ENCODE measurements around the gene ZNHIT1. TPM values are rescaled to one million over a fixed set of nuclear protein-coding genes. Genes with fewer than 3 reads are reported as not detected.
A peak's percentile ranks its signal among the peaks of the same experiment; 100 is the strongest.

The ZNHIT1 gene
- total RNA-seq, 1 donor from 2014 or later, result 57.2 TPM

DNA sequence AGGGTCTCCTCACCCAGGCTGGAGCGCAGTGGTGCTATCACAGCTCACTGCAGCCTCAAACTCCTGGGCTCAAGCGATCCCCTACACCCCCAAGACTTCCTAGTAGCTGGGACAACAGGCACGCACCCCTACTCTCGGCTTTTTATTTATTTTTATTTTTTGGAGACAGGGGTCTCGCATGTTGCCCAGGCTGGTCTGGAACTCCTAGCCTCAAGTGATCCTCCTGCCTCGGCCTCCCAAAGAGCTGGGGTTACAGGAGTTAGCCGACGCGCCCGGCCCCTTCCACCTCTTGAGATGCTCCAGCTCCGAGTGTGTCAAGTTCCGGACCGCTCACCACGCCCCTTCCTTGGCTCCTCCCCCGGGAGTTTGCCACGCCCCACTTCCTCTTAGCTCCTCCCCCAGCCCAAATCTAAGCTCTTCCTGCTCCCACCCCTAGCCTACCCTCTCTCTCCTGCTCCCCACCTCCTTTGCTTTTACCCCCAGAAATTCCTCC is 44.2 kb upstream of the ZNHIT1 start:
- peaks cover 77% of the 10 kb centered on the region for H3K27me3 Mint-ChIP-seq (ENCODE audit: low read depth)
- no peaks in the 10 kb centered on the region for H3K9me3 Mint-ChIP-seq (ENCODE audit: low read depth)
- TF ChIP-seq, protein P1, sequence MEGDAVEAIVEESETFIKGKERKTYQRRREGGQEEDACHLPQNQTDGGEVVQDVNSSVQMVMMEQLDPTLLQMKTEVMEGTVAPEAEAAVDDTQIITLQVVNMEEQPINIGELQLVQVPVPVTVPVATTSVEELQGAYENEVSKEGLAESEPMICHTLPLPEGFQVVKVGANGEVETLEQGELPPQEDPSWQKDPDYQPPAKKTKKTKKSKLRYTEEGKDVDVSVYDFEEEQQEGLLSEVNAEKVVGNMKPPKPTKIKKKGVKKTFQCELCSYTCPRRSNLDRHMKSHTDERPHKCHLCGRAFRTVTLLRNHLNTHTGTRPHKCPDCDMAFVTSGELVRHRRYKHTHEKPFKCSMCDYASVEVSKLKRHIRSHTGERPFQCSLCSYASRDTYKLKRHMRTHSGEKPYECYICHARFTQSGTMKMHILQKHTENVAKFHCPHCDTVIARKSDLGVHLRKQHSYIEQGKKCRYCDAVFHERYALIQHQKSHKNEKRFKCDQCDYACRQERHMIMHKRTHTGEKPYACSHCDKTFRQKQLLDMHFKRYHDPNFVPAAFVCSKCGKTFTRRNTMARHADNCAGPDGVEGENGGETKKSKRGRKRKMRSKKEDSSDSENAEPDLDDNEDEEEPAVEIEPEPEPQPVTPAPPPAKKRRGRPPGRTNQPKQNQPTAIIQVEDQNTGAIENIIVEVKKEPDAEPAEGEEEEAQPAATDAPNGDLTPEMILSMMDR (IDR thresholded peaks at IDR 0.05), result no peak
- H3K36me3 Mint-ChIP-seq (ENCODE audit: low read depth), result no peaks in the 10 kb centered on the region
- DNase-seq (ENCODE audit: low spot score), result no peak
- H3K4me1 Mint-ChIP-seq (ENCODE audit: low read depth), result peaks cover 38% of the 10 kb centered on the region
- peak overlapping the region; percentile 63 for H3K4me3 Mint-ChIP-seq (ENCODE audit: unreplicated experiment)
- peak overlapping the region; percentile 49 for H3K27ac Mint-ChIP-seq (ENCODE audit: unreplicated experiment)

DNA sequence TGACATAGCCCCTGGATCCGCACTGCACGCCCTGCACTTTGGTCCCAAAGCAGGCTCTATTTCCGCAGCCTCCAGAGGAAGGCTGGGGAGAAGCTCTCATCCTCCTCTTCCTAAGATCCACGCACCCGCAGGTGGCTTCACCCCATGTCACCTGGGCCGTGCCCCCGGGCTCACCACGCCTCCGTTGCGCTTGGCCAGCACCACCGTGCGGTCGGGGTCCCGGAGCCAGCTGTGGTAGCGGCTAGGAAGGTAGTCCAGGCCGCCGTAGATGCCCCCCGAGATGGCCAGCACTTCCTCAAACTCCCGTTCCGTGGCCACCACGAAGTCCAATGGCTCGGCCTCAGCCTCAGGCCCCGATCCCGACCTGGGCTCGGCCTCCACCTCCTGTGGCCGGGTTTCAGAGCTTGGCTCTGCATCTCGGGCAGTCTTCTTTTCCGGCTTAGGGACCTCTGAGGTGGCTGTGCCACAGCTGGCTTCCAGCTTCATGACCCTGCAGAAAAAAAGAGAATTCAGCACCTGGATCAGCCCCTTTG is 43.6 kb upstream of the ZNHIT1 start:
- peaks cover 77% of the 10 kb centered on the region for H3K27me3 Mint-ChIP-seq (ENCODE audit: low read depth)
- peaks cover 42% of the 10 kb centered on the region for H3K4me1 Mint-ChIP-seq (ENCODE audit: low read depth)
- H3K4me3 Mint-ChIP-seq (ENCODE audit: unreplicated experiment), result peak overlapping the region; percentile 63

DNA sequence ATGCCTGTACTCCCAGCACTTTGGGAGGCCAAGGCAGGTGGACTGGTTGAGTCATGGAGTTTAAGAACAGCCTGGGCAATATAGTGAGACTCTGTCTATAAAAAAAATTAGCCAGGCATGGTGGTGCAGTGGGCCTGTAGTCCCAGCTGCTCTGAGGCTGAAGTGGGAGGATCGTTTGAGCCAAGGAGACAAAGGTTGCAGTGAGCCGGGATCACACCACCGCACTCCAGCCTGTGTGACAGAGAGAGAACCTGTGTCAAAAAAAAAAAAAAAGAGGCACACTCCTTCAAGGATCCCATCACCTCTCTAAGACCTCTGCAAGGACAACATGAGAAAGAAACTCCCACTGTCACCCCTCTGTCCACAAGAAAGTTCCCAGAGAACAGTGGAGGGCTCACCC is 42.3 kb upstream of the ZNHIT1 start:
- DNase-seq (ENCODE audit: low spot score), result no peak
- H3K9me3 Mint-ChIP-seq (ENCODE audit: low read depth), result no peaks in the 10 kb centered on the region
- H3K27ac Mint-ChIP-seq (ENCODE audit: unreplicated experiment), result no peak overlapping the region
- H3K4me1 Mint-ChIP-seq (ENCODE audit: low read depth), result peaks cover 37% of the 10 kb centered on the region
- H3K27me3 Mint-ChIP-seq (ENCODE audit: low read depth), result peaks cover 72% of the 10 kb centered on the region
- no peaks in the 10 kb centered on the region for H3K36me3 Mint-ChIP-seq (ENCODE audit: low read depth)
- no peak overlapping the region for H3K4me3 Mint-ChIP-seq (ENCODE audit: unreplicated experiment)
- TF ChIP-seq, protein P1 (IDR thresholded peaks at IDR 0.05), result no peak

More for the DNA sequence above, 43.6 kb upstream of the ZNHIT1 start:
- TF ChIP-seq, protein P1 (IDR thresholded peaks at IDR 0.05), result no peak
- H3K36me3 Mint-ChIP-seq (ENCODE audit: low read depth), result no peaks in the 10 kb centered on the region
- no peaks in the 10 kb centered on the region for H3K9me3 Mint-ChIP-seq (ENCODE audit: low read depth)
- no peak for DNase-seq (ENCODE audit: low spot score)
- H3K27ac Mint-ChIP-seq (ENCODE audit: unreplicated experiment), result peak overlapping the region; percentile 30

DNA sequence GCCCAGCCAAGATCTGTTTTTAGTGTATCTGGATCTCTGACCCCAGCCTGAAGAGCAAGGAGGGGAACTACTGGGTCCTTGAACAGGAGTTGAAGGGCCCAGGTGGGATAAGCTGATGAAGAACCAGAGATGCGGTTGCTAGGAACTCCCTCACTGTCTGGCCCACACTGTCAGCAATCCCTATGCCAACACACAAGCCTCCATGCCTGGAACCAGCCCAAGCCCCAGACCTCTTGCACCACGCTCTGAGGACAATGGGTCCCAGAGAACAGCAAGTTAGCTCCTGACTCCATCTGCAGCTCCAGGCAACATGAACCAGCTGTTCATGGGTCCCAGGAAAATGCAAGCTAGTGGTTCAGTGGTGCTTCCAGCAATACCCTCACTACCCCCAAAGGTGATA is 40.3 kb upstream of the ZNHIT1 start:
- no peak overlapping the region for H3K4me3 Mint-ChIP-seq (ENCODE audit: unreplicated experiment)
- H3K27me3 Mint-ChIP-seq (ENCODE audit: low read depth), result peaks cover 62% of the 10 kb centered on the region
- H3K4me1 Mint-ChIP-seq (ENCODE audit: low read depth), result peaks cover 25% of the 10 kb centered on the region
- H3K9me3 Mint-ChIP-seq (ENCODE audit: low read depth), result no peaks in the 10 kb centered on the region
- DNase-seq (ENCODE audit: low spot score), result no peak
- no peak overlapping the region for H3K27ac Mint-ChIP-seq (ENCODE audit: unreplicated experiment)
- TF ChIP-seq, protein P1 (IDR thresholded peaks at IDR 0.05), result no peak
- no peaks in the 10 kb centered on the region for H3K36me3 Mint-ChIP-seq (ENCODE audit: low read depth)

DNA sequence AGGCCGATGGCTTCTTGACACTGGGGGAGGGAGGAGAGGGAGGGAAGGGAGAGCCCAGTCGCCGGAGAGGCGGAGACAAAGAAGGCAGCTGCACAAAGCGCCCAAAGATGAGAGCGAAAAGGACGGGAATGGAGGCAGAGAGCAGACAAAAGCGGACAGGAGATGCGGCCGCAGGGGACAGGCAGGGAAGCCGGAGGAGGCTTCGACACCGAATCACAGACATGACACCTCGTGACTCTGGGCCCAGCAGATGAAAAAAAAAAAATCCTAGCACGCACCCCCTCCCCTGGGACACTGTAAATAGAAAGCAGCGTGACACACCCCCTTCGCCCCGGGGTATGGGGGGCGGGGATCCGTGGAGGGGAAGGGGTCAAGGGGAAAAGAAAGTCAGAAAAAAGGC is 38.8 kb upstream of the ZNHIT1 start:
- Mint-ChIP-seq H3K9me3 (ENCODE audit: low read depth) (no peaks in the 10 kb centered on the region), H3K4me3 (ENCODE audit: unreplicated experiment) (peak overlapping the region; percentile 55), H3K36me3 (ENCODE audit: low read depth) (no peaks in the 10 kb centered on the region), H3K27ac (ENCODE audit: unreplicated experiment) (peak overlapping the region; percentile 63), H3K27me3 (ENCODE audit: low read depth) (peaks cover 52% of the 10 kb centered on the region), H3K4me1 (ENCODE audit: low read depth) (peaks cover 12% of the 10 kb centered on the region)
- TF ChIP-seq, protein P1 (IDR thresholded peaks at IDR 0.05), result no peak
- DNase-seq (ENCODE audit: low spot score), result no peak
